GM21786 (cell line): ENCODE results near the gene ZNF286A.
"Not testable (repeated sequence)": the region's sequence is repeated elsewhere in the genome, so short reads cannot be mapped to it uniquely, and the experiment has no call there.

Experiments used
- ATAC-seq: cut with Tn5 transposase; IDR thresholded peaks from one replicate; pipeline ENCODE4 v1.9.1; 2021; ENCODE audit not compliant: unreplicated experiment

ZNF286A gene

DNA sequence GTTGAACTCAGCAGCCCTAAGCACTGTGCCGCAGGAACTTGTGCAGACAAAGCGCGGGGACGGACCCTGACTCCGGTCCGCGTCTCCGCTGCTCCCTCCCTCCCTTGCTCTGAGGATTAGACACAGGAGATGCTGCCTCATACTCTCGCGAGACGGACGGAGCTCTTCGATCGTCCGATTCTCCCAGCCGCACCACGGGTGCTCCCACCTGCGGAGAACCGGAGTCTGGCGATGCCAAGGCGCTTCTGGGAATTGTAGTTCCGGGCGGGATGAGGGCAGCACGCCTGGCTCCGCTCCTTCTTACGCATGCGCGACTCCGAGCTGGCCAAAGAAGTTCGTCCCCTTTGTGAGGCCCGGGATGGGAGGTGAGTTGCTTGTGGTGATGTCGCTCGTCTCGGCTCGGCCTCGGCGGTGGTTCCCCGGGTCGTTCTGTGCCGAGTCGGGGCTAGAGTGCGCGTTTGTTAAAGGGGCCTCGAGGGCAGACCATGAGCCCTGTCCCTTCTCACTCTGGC lies at the start of gene ZNF286A:
Gene ZNF286A, plus strand, starts transcription at position 340 of the 512 bp plus-strand sequence. CDS start 578 bp downstream, outside the sequence.
- peak; percentile 98 for ATAC-seq

GRCh38 chr17:15649861-15650421 lies 49.6 kb upstream of the ZNF286A start:
- no peak for ATAC-seq

DNA sequence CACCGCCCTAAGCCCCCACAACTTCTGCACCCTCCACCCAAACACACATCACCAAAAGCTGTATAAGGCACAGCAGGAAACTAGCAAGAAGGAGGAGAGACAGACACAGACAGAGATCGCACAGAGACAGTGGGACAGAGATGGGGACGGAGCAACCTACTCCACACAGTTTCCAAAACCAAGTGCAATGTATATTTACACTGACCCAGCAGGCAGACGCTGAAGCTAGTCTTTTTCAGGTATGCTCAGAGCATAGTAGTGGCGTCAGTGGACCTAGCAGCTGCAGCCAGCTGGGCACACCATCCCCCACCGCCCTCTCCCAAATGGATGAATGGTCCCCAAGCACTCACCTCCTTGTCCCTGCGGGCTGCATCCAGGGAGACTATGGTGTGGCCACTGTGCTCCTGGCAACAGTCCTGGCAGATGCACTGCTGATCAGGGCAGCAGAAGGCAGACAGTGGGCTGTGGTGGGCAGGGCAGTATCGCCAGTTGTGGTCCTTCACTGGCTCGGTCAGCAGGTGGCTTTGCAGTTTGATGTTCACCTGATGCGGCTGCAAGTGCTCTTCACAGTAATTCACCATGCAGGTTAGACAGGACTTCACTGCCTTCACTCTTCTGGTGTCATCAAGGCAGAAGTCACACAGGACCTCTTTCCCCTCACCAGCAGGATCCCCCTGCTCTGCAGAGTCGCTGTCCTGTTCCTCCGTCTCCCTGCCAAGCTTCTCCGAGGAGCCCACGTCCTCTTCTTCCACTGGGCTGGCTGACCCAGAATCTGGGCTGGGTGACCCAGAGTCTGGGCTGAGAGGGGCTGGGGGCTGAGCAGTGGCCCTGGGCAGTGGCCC lies 48.6 kb upstream of the ZNF286A start:
- no peak for ATAC-seq

GRCh38 chr17:15651583-15652110 lies 47.9 kb upstream of the ZNF286A start:
- ATAC-seq, result peak; percentile 95

- no peak for ATAC-seq
Measured at GRCh38 chr17:15652960-15653359, 46.6 kb upstream of the ZNF286A start.

DNA sequence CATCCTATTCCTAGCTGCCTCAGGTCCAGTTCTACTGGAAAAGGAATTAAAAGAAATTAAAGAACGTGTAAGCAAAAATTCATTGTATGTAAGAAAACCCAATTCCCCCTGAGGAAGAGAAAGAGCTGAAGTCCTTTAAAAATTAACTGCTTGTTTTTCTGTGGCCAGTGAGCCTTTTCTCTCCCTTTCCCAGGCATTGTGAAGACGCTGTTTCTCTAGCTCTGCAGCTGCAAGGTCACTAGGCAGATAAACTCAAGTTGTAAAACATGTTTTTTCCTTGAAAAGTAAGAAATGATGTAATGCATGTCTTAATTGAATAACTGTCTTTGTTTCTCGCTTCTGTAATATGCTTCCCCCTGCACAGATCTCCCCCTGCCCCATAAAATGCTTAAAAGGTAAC lies 45.2 kb upstream of the ZNF286A start:
- not testable (repeated sequence) for ATAC-seq

GRCh38 chr17:15654886-15655561 lies 44.5 kb upstream of the ZNF286A start:
- no peak for ATAC-seq

- ATAC-seq, result no peak
Measured at GRCh38 chr17:15657868-15658267, 41.7 kb upstream of the ZNF286A start.

GRCh38 chr17:15658296-15658695 lies 41.3 kb upstream of the ZNF286A start:
- no peak for ATAC-seq

GRCh38 chr17:15659236-15659635 lies 40.3 kb upstream of the ZNF286A start:
- ATAC-seq, result no peak

DNA sequence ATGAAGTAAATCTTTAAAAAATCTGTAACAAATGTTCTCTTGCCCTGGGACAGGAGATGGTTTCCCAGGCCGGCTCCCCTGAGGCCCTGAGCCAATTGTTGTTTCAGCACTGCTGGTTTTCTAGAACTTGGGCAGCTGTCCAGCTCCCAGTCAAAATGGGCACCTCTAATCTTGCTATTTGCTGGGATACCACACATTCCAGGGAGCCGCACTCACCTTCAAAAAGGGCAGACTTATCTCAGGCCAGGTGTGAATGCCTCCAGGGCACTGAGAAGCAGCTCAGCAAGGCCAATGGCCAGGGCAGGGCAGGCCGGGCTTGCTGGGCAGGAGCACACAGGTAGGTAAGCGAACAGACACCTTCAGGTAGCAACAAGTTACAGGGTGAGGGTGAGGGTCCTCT lies 39.9 kb upstream of the ZNF286A start:
- ATAC-seq, result no peak

- ATAC-seq, result no peak
Measured at GRCh38 chr17:15660077-15660476, 39.5 kb upstream of the ZNF286A start.

DNA sequence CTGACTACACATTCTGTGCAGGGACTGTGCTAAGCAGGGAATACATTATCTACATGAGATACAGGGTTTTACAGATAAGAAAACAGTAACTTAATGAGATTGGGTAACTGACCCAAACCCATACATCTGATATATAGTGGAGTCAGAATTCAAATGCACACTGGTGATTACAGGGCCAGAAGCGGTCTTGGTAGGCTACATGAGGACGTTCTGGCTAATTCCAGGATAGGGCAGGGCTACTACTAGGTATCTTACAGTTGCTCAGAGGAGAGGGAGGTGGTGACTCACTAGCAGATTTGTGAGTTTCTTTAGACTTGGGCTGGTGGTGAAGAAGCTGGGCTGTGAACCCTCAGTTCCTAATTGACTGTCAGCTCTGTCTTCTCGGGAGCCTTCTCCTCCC lies 36.9 kb upstream of the ZNF286A start:
- ATAC-seq, result no peak

DNA sequence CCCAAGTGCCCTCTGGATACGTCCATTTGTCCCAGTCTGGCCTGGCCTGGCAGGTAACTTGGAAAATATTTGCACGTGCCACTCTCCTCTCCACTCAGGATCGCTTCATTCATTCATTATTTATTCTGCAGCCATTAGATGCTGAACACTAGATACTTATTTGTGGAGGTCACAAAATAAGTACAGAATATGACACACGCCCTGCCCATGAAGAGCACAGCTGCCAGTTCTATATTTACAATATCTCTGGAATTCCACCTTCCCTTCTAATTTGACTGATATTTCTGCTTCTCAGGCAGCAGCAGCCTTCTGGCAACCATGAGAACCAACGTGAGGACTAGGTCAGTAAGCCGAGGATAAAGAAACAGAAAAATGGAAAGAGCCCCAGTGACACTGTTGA lies 36.4 kb upstream of the ZNF286A start:
- ATAC-seq, result no peak

GRCh38 chr17:15663691-15664090 lies 35.9 kb upstream of the ZNF286A start:
- no peak for ATAC-seq

DNA sequence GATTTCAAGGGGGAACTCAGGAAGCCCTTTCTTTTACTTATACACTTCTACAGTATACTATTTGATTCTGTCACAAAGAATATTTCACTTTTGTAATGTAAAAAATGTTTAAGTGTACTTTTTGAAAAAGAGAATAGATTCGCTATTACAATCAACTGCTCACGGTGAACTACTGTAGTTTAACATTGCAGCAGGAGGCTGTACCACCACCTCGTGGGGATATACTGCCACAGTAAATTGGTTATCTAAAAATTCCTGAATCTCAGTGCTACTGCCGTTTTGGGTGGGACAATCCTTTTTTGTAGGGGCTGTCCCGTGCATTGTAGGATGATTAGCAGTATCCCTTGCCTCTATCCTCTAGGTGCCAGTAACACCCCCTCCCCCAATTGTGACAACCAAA lies 30.0 kb upstream of the ZNF286A start:
- not testable (repeated sequence) for ATAC-seq

DNA sequence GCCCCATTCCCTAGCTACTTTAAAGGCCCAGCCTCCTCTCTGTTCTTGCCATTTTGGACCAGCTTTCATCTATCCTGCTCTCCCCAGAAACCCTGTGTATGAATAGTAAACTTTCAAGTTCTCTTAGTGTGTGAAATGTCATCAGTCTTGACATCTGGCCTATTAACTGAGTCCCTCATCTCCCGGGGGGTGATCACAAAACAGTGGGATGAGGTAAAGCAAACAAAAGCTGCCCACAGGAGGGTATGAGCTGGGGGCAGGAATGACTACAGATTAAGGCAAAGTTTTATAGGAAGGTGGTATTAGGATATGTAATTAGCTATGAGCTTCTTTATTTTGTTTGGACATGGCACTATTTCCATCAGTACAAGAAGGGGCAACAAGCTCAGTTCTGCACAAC lies 24.9 kb upstream of the ZNF286A start:
- not testable (repeated sequence) for ATAC-seq

- ATAC-seq, result not testable (repeated sequence)
Measured at GRCh38 chr17:15675991-15676390, 23.6 kb upstream of the ZNF286A start.

GRCh38 chr17:15683135-15683534 lies 16.4 kb upstream of the ZNF286A start:
- not testable (repeated sequence) for ATAC-seq

- ATAC-seq, result peak; percentile 95
Measured at GRCh38 chr17:15683824-15684478, 15.6 kb upstream of the ZNF286A start, which contains the start of gene TRIM16. TRIM16 (minus strand) TSS chr17:15684311; CDS start chr17:15651609, 32,702 bp downstream.

GRCh38 chr17:15687494-15687893 lies 12.1 kb upstream of the ZNF286A start:
- ATAC-seq, result not testable (repeated sequence)
